Nephron progenitor cell (in vitro differentiated cells): ENCODE data around the gene SETDB1.

Experiments
- DNase-seq: peaks from one replicate; pipeline ENCODE4 v3.0.0; 2021
- H3K27ac Mint-ChIP-seq: 2 replicates; pipeline ENCODE4 v1.8.0; 2021; ENCODE audit warnings: mild to moderate bottlenecking, moderate library complexity, mixed read lengths
- H3K27me3 Mint-ChIP-seq: 2 replicates; pipeline ENCODE4 v1.8.0; 2021; ENCODE audit warnings: mild to moderate bottlenecking, low read depth, mixed read lengths; ENCODE audit not compliant: poor library complexity
- H3K36me3 Mint-ChIP-seq: 2 replicates; pipeline ENCODE4 v1.8.0; 2021; ENCODE audit warnings: low read depth, mixed read lengths
- H3K4me1 Mint-ChIP-seq: 2 replicates; pipeline ENCODE4 v1.8.0; 2021; ENCODE audit warnings: mixed read lengths
- H3K4me3 Mint-ChIP-seq: 2 replicates; pipeline ENCODE4 v1.8.0; 2021; ENCODE audit warnings: mild to moderate bottlenecking, moderate library complexity, mixed read lengths
- H3K9me3 Mint-ChIP-seq: 2 replicates; pipeline ENCODE4 v1.8.0; 2021; ENCODE audit warnings: mild to moderate bottlenecking, moderate library complexity, mixed read lengths
- TF ChIP-seq, protein P1 (sequence below): fragments of 200-600 bp; sonication (generic); IDR thresholded peaks from 2 replicates; pipeline ENCODE4 v1.5.0; 2021; ENCODE audit warnings: antibody characterized with exemption

SETDB1 gene

GRCh38 chr1:150973836-150974579 is 47.8 kb downstream of the SETDB1 start:
- peaks cover under 1% of the 10 kb centered on the region for H3K36me3 Mint-ChIP-seq
- H3K4me1 Mint-ChIP-seq: peaks cover 57% of the 10 kb centered on the region
- H3K27me3 Mint-ChIP-seq: peaks cover 3% of the 10 kb centered on the region
- no peaks in the 10 kb centered on the region for H3K9me3 Mint-ChIP-seq
- TF ChIP-seq, protein P1, sequence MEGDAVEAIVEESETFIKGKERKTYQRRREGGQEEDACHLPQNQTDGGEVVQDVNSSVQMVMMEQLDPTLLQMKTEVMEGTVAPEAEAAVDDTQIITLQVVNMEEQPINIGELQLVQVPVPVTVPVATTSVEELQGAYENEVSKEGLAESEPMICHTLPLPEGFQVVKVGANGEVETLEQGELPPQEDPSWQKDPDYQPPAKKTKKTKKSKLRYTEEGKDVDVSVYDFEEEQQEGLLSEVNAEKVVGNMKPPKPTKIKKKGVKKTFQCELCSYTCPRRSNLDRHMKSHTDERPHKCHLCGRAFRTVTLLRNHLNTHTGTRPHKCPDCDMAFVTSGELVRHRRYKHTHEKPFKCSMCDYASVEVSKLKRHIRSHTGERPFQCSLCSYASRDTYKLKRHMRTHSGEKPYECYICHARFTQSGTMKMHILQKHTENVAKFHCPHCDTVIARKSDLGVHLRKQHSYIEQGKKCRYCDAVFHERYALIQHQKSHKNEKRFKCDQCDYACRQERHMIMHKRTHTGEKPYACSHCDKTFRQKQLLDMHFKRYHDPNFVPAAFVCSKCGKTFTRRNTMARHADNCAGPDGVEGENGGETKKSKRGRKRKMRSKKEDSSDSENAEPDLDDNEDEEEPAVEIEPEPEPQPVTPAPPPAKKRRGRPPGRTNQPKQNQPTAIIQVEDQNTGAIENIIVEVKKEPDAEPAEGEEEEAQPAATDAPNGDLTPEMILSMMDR: no peak
- peak overlapping the region; percentile 84 for H3K4me3 Mint-ChIP-seq
- no peak for DNase-seq
- peak overlapping the region; percentile 93 for H3K27ac Mint-ChIP-seq

- peaks cover 64% of the 10 kb centered on the region for H3K4me1 Mint-ChIP-seq
- H3K36me3 Mint-ChIP-seq: no peaks in the 10 kb centered on the region
- DNase-seq: peak; percentile 88
- peaks cover 3% of the 10 kb centered on the region for H3K27me3 Mint-ChIP-seq
- TF ChIP-seq, protein P1: no peak
- H3K4me3 Mint-ChIP-seq: peak within 1 kb of the TSS; percentile 84
- peak within 1 kb of the TSS; percentile 93 for H3K27ac Mint-ChIP-seq
- H3K9me3 Mint-ChIP-seq: no peaks in the 10 kb centered on the region
Measured at GRCh38 chr1:150974580-150975478, 48.7 kb downstream of the SETDB1 start, which contains the start of gene CERS2. Gene CERS2 (minus strand): TSS chr1:150974835. CDS start chr1:150969090, 5,745 bp downstream.

- Mint-ChIP-seq H3K4me1 (peaks cover 57% of the 10 kb centered on the region), H3K36me3 (no peaks in the 10 kb centered on the region), H3K27ac (no peak overlapping the region), H3K27me3 (peaks cover 3% of the 10 kb centered on the region), H3K4me3 (peak overlapping the region; percentile 78), H3K9me3 (no peaks in the 10 kb centered on the region)
- no peak for DNase-seq
- TF ChIP-seq, protein P1: no peak
Measured at GRCh38 chr1:150976401-150976821, 50.2 kb downstream of the SETDB1 start.

DNA sequence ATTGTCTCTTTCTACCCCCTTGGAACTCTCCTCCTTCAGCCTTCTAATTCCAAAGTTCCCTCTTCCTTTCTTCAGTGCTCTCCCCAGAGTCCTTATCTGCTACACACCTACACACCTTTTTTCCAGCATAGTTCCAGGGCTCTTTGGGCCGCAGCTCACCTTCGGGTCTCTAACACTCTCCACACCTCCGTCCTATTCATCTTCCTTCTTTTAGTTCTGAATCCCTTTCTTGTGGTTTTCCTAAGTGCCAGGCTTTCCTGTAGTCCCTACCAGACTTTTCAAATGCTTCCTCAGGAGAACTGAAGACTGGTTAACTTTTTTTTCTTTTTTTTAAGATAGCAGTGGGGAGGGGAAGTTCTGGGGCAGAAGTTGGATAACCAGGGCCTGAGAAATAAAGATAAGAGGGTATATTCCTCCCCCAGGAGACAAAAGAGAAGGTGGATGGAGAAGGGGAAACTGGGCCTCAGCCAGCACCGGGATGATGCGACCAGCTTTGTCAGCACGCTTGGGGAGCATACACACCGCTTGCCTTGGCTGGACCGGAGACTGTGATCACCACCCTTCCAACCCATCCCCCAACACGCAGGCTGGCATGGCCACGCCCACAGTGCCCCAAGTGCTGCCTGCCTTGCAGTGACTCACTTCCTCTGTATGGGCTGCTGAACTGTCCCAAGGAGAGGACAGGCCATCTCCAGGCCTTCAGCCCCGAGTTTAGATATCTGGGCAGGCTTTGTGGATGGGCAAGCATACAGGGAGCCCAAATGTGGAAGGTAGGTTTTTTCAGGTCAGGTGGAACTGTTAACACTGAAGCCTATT is 50.9 kb downstream of the SETDB1 start:
- Mint-ChIP-seq H3K27me3 (peaks cover 3% of the 10 kb centered on the region), H3K36me3 (no peaks in the 10 kb centered on the region), H3K27ac (no peak overlapping the region), H3K4me3 (peak overlapping the region; percentile 78), H3K9me3 (no peaks in the 10 kb centered on the region), H3K4me1 (peaks cover 57% of the 10 kb centered on the region)
- TF ChIP-seq, protein P1: no peak
- DNase-seq: no peak

DNA sequence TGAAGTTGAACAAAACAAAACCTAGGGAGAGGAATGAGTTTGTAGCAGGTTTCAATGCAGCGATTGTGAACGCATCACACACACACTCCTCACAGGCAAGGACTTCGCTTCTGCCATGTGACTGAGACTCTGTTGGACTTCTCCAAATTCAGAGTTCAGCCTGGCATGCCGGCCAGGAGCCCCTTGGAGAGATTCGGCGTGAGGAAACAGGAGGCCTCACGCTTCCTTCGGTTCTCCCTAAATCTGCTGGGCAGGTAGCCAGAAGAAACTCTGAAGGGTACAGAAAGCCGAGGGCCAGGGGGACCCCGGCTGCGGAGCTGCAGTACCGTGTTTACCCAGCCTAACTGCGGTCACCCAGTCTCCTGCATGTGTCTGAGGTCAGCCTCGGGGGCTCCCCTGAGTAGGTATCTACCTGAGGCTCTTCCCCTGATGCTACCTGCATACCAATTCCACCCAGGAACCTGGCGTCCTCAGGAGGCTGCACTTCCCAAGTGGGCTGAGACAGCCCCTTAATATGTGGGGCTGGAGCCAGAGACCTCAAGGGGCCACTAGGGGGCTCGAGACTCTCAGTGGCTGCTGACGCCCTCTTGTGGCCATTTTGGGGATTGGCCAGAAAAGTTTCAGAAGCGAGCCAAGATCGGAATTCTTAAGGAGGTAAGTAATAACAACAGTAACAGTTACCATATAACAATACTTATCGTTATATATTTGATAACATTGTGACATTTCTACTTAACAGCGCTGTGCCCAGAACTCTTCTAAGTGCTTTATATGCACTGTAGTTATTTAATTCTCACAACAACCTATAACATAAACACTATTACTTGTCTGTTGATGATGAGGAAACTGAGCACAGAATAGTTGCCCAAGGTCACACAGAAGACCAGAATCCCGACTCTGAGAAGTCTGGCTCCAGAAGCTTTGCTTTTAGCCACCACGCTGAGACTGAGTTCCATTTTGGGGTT is 53.2 kb downstream of the SETDB1 start:
- Mint-ChIP-seq H3K9me3 (no peaks in the 10 kb centered on the region), H3K27ac (no peak overlapping the region), H3K4me1 (peaks cover 56% of the 10 kb centered on the region), H3K27me3 (peaks cover 7% of the 10 kb centered on the region), H3K4me3 (no peak overlapping the region), H3K36me3 (no peaks in the 10 kb centered on the region)
- TF ChIP-seq, protein P1: peak; percentile 100
- peak; percentile 92 for DNase-seq
